ENCODE results near the gene PRKAA2.

DNA sequence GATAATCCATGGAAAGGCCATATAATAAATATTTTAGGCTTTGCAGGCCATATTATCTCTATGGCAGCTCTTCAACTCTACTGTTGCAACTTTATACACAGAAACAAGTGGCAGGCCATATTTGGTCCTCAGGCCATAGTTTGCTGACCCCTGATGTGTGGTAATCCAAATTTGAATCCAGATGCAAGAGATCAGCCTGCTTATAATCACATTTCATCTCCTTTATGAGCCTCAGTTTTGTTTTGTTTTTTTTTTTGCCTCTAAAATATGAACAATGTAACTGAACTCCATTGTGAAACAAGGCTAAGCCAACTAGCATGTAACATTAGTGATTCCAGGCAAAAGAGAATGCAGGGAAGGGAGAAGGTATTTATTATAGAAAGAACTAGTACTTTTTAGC is 81.6 kb downstream of the PRKAA2 start:
- TF ChIP-seq, protein P1, sequence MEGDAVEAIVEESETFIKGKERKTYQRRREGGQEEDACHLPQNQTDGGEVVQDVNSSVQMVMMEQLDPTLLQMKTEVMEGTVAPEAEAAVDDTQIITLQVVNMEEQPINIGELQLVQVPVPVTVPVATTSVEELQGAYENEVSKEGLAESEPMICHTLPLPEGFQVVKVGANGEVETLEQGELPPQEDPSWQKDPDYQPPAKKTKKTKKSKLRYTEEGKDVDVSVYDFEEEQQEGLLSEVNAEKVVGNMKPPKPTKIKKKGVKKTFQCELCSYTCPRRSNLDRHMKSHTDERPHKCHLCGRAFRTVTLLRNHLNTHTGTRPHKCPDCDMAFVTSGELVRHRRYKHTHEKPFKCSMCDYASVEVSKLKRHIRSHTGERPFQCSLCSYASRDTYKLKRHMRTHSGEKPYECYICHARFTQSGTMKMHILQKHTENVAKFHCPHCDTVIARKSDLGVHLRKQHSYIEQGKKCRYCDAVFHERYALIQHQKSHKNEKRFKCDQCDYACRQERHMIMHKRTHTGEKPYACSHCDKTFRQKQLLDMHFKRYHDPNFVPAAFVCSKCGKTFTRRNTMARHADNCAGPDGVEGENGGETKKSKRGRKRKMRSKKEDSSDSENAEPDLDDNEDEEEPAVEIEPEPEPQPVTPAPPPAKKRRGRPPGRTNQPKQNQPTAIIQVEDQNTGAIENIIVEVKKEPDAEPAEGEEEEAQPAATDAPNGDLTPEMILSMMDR (IDR thresholded peaks at IDR 0.05): no peak
- TF ChIP-seq POLR2A (IDR thresholded peaks at IDR 0.05): no peak

Data from testis (tissue), 2 donors.